ENCODE data around the gene NAP1L5. TPM values are rescaled to one million over a fixed set of nuclear protein-coding genes. Genes with fewer than 3 reads are reported as not detected.

NAP1L5 gene
- total RNA-seq, 1 donor from 2014 or later = 4.7 TPM

- H2AFZ ChIP-seq (ENCODE audit: low read depth, low read length) = no peak overlapping the region
- peak overlapping the region; percentile 40 for H3K4me2 ChIP-seq (ENCODE audit: low read length)
- Mint-ChIP-seq H3K27ac (ENCODE audit: unreplicated experiment) (peak overlapping the region; percentile 90), H3K9me3 (ENCODE audit: unreplicated experiment) (no peaks in the 10 kb centered on the region), H3K36me3 (ENCODE audit: low read depth, unreplicated experiment) (peaks cover 12% of the 10 kb centered on the region), H3K27me3 (ENCODE audit: low read depth, unreplicated experiment) (no peaks in the 10 kb centered on the region), H3K4me1 (ENCODE audit: low read depth, unreplicated experiment) (peaks cover 29% of the 10 kb centered on the region), H3K4me3 (ENCODE audit: unreplicated experiment) (no peak overlapping the region)
- H3K4me3 ChIP-seq (ENCODE audit: insufficient read depth, low read depth, low read length) = no peak overlapping the region
- no peaks in the 10 kb centered on the region for H3K79me2 ChIP-seq (ENCODE audit: insufficient read depth, low read length)
- no peaks in the 10 kb centered on the region for H3K9me3 ChIP-seq (ENCODE audit: insufficient read depth, low read depth, low read length)
- H3K36me3 ChIP-seq (ENCODE audit: insufficient read depth, low read length) = peaks cover 10% of the 10 kb centered on the region
- H3K27me3 ChIP-seq (ENCODE audit: insufficient read depth, low read length) = no peaks in the 10 kb centered on the region
- H4K20me1 ChIP-seq (ENCODE audit: insufficient read depth, low read length) = no peaks in the 10 kb centered on the region
- FAIRE-seq (peak; percentile 84), DNase-seq (ENCODE audit: low read depth) (peak; percentile 93)
- peaks cover 15% of the 10 kb centered on the region for H3K4me1 ChIP-seq (ENCODE audit: insufficient read depth, low read length)
- TF ChIP-seq EZH2 (IDR thresholded peaks at IDR 0.05; ENCODE audit: insufficient read depth, low read length) (no peak), CTCF (IDR thresholded peaks at IDR 0.05; ENCODE audit: insufficient read depth, low read depth, low read length) (no peak)
- peak overlapping the region; percentile 38 for H3K9ac ChIP-seq (ENCODE audit: low read length)
- peak overlapping the region; percentile 83 for H3K27ac ChIP-seq (ENCODE audit: low read depth, low read length)
Measured at GRCh38 chr4:88743696-88744095, 46.1 kb upstream of the NAP1L5 start.

GRCh38 chr4:88742561-88742960 is 44.9 kb upstream of the NAP1L5 start:
- H3K27ac ChIP-seq (ENCODE audit: low read depth, low read length) = no peak overlapping the region
- FAIRE-seq = no peak
- no peaks in the 10 kb centered on the region for H3K79me2 ChIP-seq (ENCODE audit: insufficient read depth, low read length)

More at GRCh38 chr4:88742561-88742960, 44.9 kb upstream of the NAP1L5 start:
- H3K27me3 Mint-ChIP-seq (ENCODE audit: low read depth, unreplicated experiment) = no peaks in the 10 kb centered on the region
- no peak for TF ChIP-seq CTCF (IDR thresholded peaks at IDR 0.05; ENCODE audit: insufficient read depth, low read depth, low read length)
- TF ChIP-seq EZH2 (IDR thresholded peaks at IDR 0.05; ENCODE audit: insufficient read depth, low read length) = no peak
- H3K4me2 ChIP-seq (ENCODE audit: low read length) = no peak overlapping the region
- no peaks in the 10 kb centered on the region for H3K9me3 Mint-ChIP-seq (ENCODE audit: unreplicated experiment)
- H3K36me3 Mint-ChIP-seq (ENCODE audit: low read depth, unreplicated experiment) = peaks cover 6% of the 10 kb centered on the region
- peaks cover 15% of the 10 kb centered on the region for H3K4me1 ChIP-seq (ENCODE audit: insufficient read depth, low read length)
- H3K4me3 Mint-ChIP-seq (ENCODE audit: unreplicated experiment) = no peak overlapping the region
- H3K4me1 Mint-ChIP-seq (ENCODE audit: low read depth, unreplicated experiment) = peaks cover 32% of the 10 kb centered on the region
- H3K36me3 ChIP-seq (ENCODE audit: insufficient read depth, low read length) = peaks cover 6% of the 10 kb centered on the region
- H4K20me1 ChIP-seq (ENCODE audit: insufficient read depth, low read length) = no peaks in the 10 kb centered on the region
- H3K27ac Mint-ChIP-seq (ENCODE audit: unreplicated experiment) = peak overlapping the region; percentile 90
- peak; percentile 36 for DNase-seq (ENCODE audit: low read depth)
- no peak overlapping the region for H2AFZ ChIP-seq (ENCODE audit: low read depth, low read length)
- H3K9ac ChIP-seq (ENCODE audit: low read length) = no peak overlapping the region
- no peaks in the 10 kb centered on the region for H3K9me3 ChIP-seq (ENCODE audit: insufficient read depth, low read depth, low read length)
- H3K4me3 ChIP-seq (ENCODE audit: insufficient read depth, low read depth, low read length) = no peak overlapping the region
- no peaks in the 10 kb centered on the region for H3K27me3 ChIP-seq (ENCODE audit: insufficient read depth, low read length)

Measured in astrocyte (in vitro differentiated cells and primary cell).